ENCODE data around the gene EXOSC1. TPM values are rescaled to one million over a fixed set of nuclear protein-coding genes. Genes with fewer than 3 reads are reported as not detected.
"Not testable (repeated sequence)": the region's sequence is repeated elsewhere in the genome, so short reads cannot be mapped to it uniquely, and the experiment has no call there.

The EXOSC1 gene
- total RNA-seq, 1 experiment from 2014 or later: 68.9 TPM

GRCh38 chr10:97459111-97459510, 13.3 kb upstream of the EXOSC1 start:
- DNase-seq (ENCODE audit: low read depth): no peak

- DNase-seq (ENCODE audit: low read depth): no peak
Measured at GRCh38 chr10:97456686-97457065, 10.9 kb upstream of the EXOSC1 start.

DNA sequence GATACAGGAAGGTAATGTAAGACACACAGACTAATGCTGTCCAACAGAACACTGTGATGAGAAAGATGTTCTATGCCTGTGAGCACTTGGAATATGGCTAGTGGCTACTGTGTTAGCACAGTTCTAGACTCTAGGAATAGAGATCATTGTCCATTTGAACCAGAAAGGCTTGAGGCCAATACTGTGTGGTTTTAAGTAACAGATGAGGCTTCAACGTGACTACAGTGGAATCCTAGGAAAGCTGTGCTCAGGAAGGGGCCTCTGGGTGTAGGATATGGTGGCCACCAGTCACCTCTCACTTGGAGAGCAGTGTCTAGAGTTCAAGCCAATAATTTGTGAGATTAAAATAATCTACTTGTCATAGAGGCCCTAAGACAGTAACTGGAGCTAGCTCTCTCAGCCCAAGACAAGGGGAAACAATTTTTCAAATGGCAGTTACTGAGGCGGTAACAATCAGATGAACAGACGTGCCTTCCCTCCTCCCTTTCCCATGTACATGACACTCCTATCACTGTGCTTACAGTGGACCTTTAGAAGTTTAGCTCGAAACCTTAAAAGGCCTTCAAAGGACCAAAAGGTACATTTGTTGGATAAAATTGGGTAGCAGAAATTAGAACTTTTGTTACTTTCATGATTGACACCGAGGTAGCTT, 10.4 kb upstream of the EXOSC1 start:
- no peak for DNase-seq (ENCODE audit: low read depth)

- peak; percentile 29 for DNase-seq (ENCODE audit: low read depth)
Measured at GRCh38 chr10:97454330-97455036, 8.7 kb upstream of the EXOSC1 start.

GRCh38 chr10:97452352-97452751, 6.5 kb upstream of the EXOSC1 start:
- no peak for DNase-seq (ENCODE audit: low read depth)

GRCh38 chr10:97451605-97452004, 5.8 kb upstream of the EXOSC1 start:
- no peak for DNase-seq (ENCODE audit: low read depth)

- no peak for DNase-seq (ENCODE audit: low read depth)
Measured at GRCh38 chr10:97450828-97451227, 5.0 kb upstream of the EXOSC1 start.

DNA sequence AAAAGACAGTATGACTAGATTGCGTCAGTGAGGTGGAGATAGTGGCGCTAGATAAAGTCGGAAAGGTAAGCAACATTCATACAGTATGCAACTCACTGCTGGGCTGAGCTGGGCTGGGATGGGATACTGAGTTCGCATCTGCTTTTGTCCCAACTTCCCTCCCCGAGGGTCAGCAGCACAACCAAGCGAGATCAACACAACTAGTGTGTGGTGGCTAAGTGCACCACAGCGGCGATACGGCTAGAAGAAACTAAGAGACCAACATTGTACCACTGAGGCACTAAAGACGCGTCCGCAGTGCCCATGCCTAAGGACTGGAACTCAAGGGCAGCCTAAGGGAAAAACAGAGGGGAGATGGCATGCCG, 467 bp downstream of the EXOSC1 start:
- no peak for DNase-seq (ENCODE audit: low read depth)

GRCh38 chr10:97444212-97444611, 1.6 kb downstream of the EXOSC1 start:
- no peak for DNase-seq (ENCODE audit: low read depth)

DNA sequence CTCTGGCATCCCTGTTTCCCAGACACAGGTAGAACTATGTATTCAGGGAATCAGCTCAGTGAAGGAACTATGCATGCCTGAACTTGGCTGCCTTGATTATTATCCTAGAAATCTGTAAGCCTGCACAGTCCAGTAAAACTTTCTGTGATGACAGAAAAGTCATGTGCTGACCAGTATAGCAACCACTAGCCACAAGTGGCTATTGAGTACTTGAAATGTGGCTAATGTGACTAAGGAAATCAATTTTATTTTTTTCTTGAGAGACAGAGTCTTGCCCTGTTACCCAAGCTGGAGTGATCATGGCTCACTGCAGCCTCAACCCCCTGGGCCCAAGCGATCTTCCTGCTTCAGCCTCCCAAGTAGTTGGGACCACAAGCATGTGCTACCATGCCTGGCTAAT, 3.5 kb downstream of the EXOSC1 start:
- no peak for DNase-seq (ENCODE audit: low read depth)

DNA sequence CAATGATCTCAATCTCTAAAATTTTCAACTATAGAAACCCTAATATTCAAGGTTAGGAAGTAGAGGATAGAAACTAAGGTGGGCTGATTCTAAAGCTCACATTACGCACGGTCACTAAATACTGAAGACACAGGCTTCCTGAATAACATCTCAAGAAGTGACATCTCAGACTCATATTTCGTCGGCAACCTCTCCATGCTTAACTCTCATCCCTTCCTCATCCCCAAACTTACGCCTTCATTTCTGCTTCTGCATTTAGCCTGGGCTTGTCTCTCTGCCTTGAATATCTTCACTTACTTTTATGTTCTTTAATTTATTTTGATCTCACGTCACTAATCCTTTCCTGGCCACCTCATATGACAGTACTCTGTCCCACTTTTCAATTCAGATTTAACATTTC, 10.6 kb downstream of the EXOSC1 start:
- no peak for DNase-seq (ENCODE audit: low read depth)

- no peak for DNase-seq (ENCODE audit: low read depth)
Measured at GRCh38 chr10:97434557-97434956, 11.2 kb downstream of the EXOSC1 start.

DNA sequence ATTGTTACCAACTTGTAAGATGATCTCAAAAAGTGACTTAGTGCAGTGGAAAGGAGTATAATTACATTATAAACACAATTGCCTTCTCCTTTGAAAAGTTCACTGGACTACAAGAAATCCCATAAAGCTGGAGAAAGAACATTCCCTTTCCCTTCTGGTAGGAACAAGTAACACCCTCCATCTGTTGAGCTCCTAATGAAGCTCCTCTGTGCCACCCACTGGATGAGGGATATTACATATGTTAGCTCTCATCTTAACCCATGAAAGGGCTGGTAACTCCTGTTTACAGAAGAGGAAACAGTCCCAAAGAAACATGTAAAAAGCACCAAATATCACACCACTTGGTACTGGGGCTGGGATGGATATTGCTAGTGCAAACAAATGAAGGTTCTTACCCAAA, 11.8 kb downstream of the EXOSC1 start:
- peak; percentile 50 for DNase-seq (ENCODE audit: low read depth)

DNA sequence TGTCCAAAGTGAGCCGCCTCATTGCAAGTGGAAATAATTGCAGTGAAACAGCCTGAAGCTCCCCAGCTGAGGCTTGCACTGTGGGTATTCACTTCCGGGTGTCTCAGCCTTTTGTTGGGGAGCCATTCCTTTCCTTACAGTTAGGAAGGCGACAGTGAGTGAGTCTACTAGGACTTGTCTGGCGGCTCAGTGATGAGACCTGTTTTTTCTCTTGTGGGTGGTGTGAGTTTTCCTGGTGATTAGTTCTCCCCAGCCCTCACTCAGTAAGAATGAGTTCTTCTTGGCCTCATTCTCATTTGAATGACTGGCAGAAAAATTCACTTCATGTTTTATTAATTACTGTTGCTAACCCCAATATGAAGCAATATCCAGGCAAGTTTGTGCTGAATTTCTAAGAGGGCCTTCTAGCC, 17.2 kb downstream of the EXOSC1 start:
- DNase-seq (ENCODE audit: low read depth): no peak

DNA sequence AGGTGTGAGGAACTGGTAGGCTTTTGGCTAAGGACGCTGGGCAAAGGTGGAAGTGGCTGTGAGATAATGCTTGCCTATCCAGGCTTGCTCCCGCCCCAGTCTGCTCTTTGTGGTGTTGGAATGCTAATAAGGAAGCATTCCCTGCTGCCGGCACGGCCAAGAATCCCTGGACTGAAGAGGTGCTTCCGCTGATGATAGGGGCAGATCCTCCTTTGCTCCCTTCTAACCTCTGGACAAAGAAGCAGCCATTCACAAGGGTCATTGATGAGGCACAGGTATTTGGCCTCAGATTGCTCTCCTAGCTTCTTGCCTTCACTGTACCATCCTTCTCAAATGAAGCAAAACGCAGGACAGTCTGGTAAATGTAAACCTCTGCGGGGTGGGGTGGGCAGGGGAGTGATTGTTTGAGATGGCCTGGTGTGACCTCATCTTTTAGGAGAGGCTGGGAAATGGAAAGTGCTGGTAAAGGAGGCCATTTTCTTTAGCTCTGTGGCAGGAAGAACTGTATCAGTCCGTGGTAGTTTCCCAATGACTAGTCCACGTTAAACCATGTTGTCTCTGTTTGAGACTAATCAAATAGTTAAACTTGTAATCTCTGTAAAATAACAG, 18.1 kb downstream of the EXOSC1 start:
- DNase-seq (ENCODE audit: low read depth): peak; percentile 62

DNA sequence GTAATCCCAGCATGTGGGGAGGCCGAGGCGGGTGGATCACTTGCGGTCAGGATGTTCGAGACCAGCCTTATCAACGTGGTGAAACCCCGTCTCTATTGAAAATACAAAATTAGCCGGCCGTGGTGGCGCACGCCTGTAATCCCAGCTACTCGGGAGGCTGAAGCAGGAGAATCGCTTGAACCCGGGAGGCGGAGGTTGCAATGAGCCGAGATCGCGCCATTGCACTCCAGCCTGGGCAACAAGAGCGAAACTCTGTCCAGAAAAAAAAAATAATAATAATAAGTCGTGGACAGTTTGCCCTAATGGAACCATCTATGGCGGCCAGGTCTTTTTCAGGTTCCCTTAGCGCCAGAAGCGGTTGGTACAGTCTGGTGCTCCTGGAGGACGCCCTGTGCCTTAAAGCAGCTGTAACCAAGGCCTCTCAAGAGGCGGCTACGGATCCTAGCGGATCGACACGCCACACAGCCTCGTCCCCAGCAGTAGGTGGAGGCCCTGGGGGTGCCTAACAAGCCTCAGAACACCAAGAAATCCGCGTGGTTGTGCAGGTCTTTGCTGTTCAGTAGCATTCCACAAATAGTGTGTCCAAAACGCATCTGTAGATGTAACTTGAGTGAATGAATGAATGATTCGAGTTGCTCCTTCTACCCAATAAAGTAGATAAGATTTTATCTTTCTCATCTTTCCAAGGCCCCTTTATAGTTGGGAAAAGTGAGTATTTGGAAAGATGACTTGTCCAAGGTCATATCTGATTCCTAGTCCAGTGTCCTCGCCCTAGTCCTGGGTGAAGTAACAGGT, 18.8 kb downstream of the EXOSC1 start:
- no peak for DNase-seq (ENCODE audit: low read depth)

GRCh38 chr10:97425964-97426775, 19.6 kb downstream of the EXOSC1 start, which contains the start of gene PGAM1:
TSS of gene PGAM1 (plus strand) at chr10:97426191. CDS start at chr10:97426308, 117 bp downstream.
- DNase-seq (ENCODE audit: low read depth): peak; percentile 92

DNA sequence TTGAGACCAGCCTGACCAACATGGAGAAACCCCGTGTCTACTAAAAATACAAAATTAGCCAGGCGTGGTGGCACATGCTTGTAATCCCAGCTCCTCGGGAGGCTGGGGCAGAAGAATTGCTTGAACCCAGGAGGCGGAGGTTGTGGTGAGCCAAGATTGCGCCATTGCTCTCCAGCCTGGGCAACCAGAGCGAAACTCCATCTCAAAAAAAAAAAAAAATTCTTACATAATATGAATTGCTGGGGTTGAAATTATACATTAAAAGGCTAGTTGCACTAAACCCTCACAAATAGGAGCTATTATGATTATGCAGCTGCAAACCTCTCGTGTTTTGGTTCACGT, 22.1 kb downstream of the EXOSC1 start:
- not testable (repeated sequence) for DNase-seq (ENCODE audit: low read depth)

GRCh38 chr10:97416565-97416964, 29.2 kb downstream of the EXOSC1 start:
- no peak for DNase-seq (ENCODE audit: low read depth)

DNA sequence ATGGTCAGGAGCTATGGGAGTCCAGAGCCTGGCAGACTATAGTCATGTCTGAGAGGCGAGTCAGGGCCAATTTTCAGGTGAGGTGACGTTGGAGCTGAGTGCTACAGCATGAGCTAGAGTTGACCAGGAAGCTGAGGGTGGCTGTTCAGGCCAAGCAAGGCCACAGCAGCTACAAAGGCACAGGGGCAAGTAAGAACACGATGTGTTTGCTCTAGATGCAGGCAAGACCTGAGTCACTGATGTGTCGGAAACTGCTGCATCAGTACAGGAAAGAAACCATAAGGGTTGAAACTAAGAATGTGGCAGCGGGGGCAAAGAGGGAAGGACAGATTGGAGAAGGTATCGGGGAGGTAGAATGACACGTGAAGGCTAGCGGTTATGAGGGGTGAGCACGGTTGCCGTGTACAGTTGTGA, 32.9 kb downstream of the EXOSC1 start:
- DNase-seq (ENCODE audit: low read depth): peak; percentile 49

GRCh38 chr10:97411406-97411805, 34.4 kb downstream of the EXOSC1 start:
- peak; percentile 74 for DNase-seq (ENCODE audit: low read depth)

Measured in M059J (cell line).